HK-2 (cell line): ENCODE data around the gene COL18A1.
"Not testable (repeated sequence)": the region's sequence is repeated elsewhere in the genome, so short reads cannot be mapped to it uniquely, and the experiment has no call there.

Experiments
- DNase-seq: peaks from one replicate; pipeline ENCODE4 v3.0.0-alpha.2; 2018; ENCODE audit not compliant: unreplicated experiment

Gene COL18A1

DNA sequence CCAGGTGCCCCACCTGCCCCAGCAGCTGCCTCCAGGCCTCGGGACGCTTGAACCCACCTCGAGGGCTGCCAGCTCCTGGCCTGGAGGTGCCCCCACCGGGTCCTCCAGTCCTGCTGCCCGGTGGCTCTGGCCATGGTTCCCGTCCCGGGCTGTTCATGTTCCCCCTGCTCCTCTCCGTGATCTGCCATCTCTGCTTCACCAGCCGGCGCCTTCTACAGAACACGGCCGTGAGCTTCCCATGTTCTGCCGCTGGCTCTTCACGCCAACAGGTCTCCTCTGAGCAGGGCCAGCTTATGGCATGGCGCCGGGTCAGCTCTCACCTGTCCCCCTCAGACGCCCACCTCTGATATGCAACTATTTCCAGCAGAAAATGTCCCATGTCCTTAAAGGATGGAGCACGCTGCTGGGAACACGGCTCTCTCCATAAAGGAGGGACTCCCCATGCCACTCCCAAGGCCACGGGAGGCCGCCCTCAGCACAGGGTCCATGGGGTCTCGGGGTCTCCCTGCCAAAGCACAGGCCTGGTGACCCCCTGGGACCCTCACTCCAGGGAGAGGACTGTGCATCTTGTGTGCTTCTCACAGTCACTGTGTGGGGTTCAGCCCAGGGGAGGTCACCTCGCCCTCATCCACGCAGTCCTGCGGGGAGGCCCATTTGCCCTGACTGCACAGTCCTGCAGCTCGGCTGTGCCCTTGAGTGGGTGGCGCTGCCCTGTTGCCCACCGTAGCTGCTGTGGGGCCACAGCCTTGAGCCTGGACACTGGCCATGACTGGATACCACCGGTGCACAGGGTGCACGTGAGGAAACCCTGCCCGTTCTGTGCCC lies 36.7 kb downstream of the COL18A1 start:
- no peak for DNase-seq

DNA sequence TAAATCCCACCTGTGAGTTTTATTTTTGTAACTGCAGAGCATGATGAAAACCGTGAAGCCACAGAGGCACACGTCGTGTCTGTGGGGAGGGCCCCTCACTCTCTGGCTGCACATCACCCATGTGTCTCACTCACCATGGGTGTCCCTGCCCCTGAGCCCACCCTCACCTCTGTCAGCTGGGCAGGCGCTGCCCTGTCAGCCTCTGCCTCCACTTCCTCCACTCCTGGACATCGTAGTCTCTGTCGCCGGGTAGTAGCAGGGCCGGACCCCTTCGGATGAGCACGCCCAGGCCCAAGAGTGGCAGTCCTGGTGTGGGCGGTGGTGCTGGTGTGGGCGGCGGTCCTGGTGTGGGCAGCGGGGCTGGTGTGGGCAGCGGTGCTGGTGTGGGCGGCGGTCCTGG lies 37.3 kb downstream of the COL18A1 start:
- no peak for DNase-seq

DNA sequence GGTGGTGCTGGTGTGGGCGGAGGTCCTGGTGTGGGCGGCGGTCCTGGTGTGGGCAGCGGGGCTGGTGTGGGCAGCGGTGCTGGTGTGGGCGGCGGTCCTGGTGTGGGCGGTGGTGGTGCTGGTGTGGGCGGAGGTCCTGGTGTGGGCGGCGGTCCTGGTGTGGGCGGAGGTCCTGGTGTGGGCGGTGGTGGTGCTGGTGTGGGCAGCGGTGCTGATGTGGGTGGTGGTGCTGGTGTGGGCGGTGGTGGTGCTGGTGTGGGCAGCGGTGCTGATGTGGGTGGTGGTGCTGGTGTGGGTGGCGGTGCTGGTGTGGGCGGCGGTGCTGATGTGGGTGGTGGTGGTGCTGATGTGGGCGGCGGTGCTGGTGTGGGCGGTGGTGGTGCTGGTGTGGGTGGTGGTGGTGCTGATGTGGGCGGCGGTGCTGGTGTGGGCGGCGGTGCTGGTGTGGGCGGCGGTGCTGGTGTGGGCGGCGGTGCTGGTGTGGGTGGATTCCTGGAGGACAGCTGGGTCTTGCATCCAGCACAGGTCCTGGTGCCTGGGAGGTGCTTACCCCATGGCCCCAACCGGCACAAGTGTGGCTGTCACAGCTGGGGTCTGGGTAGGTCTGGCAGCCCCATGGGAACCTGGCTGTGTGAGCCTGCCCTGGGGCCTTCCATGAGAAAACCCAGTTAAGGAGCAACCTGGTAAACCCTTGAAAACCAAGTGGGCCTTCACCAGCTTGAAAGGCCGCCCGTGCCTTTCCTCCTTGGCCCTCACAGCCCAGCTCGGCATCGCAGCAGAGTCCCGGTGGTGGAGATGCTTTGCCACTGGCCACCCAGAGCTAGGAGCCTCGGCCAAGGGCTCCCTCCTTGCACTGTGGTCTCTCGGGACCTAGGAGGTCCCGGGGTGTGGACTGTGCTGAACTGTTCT lies 38.0 kb downstream of the COL18A1 start:
- DNase-seq, result not testable (repeated sequence)

DNA sequence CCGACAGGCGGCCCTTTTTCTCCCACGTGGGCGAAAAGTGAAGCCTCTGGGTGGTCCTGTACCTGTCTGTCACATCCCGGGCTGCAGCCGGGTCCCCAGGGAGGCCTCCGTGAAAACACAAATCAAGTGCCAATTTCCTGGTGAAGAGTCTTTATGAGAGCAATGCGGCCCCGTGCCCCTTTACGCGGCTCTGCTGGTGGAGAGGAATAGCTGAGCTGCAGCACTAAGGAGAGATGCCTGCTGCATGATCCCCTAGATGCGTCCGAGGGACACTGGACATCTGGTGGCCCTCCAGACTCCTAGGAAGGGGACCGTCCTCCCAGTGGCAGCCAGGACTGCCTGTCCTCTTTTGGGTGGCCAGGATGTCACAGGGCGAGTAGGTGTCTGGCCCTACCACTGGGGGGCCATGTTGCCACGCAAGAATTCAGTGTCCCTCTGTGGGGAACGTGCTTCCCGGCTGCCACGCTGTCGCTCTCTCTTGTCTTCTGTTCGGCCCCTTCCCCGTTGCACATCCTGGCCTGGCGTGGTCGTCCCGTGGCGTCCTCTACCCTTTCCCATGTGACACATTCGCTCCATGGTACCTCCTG lies 38.7 kb downstream of the COL18A1 start:
- DNase-seq, result no peak

DNA sequence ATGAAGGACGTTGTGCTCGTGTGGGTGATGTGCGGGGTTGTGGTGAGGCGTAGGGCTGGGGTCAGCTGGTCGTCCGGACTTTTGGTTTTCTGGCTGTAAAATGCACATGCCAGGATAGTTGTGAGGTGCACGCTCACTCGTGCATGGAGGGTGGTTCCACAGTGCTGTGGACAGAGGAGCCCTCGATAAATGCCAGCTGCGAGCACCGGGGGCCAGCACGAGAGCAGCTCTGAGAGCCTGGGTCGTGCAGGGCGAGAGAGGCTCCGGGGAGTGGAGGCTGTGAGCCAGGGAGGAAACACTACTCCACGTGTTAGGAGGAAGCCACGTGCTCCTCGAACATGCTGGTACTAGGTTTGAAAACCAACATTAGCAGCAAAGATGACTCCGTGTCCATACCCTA lies 39.4 kb downstream of the COL18A1 start:
- DNase-seq, result no peak

DNA sequence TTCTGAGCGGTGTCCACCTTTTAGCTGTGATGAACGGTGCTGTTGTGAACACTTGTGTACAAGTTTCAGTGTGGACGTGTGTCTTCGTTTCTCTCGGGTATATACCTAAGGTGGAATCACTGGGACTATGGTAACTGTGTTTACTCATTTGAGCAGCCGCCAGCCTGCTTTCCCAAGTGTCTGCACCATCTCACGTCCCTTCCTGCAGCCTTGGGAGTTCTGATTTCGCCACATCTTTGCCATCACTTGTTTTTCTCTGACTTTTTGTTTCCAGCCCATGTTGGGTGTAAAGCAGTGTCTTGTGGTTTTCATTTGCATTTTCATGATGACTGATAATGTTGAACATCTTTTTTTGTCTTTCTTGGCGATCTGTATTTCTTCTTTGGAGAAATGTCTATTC lies 40.4 kb downstream of the COL18A1 start:
- no peak for DNase-seq

DNA sequence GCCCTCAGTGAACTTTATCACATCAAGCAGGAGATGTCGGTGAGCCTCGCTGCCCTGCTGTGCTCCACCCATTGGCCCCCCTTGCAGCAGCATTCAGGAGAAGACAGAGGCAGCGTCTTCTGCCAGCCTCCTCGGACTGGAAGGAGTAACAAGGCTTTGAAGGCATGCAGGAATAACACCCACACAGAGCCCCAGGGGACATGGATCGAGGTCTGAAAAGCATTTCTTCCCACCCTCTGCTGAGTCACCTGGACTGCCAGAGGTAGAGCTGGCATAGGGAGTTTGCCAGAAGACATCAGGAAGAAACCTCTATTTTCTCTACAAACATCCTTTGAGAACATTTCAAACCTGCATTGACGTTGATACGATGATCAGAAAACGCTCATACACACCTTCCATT lies 42.9 kb downstream of the COL18A1 start:
- DNase-seq, result no peak

DNA sequence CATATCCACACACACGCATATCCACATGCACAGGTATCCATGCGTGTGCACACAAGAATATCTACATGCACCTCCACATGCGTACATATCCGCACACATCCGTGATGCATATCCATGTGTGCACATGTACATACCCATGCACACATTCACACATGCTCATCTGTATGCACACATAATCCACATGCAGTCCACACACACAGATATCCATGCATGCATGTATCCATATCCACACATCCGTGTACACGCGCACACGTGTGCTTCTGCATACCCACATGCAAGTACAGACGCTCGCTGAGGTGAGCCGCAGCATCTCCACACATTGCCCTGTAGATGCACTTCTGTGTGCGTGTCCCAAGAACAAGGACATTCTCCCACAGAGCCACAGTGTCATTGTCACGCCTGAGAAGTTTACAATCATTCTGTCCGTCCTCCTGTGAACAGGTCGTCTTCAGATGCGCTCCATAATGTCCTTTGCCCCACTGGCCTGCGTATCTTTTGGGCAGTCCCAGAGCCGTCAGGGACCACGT lies 43.4 kb downstream of the COL18A1 start:
- no peak for DNase-seq

DNA sequence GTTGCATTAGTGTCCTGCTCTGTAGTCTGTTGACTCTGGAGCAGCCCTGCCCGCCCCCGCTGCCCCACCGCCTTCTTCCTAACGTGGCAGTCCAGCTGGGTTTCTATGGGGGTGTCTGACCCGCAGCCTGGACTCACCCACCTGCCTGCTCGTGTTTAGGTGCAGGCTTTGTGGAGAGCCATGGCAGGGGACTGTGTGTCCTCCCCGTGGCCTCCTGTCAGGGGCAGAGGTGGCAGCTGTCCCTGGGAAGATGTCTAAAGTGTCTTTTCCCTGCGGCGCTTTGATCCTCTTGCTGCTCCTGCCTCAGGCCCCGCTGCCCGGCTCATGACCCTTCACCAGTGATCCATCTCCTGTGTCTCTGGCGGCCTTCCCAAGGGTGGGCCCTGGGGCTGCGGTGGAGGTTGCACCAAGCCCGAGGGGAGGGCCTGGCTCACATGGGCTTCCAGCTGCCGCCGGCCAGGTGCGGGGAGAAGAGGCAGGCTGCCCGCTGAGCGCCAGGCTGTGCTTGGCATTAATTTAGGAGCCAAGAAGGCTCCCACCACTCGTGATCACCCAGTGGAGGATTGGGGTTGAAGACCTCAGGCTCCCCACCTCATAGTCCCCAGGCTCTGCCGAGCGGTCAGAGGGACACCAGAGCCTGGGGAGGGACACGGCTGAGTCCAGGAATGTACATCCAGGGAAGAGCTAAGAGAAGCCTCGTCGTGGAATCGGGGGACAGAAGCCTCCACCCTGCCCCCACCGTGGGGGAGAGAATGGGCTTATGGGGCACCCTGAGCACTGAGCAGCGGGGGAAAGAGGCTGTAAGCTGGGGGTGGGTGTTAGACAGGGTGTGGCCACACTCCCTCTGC lies 44.1 kb downstream of the COL18A1 start:
- DNase-seq, result no peak

DNA sequence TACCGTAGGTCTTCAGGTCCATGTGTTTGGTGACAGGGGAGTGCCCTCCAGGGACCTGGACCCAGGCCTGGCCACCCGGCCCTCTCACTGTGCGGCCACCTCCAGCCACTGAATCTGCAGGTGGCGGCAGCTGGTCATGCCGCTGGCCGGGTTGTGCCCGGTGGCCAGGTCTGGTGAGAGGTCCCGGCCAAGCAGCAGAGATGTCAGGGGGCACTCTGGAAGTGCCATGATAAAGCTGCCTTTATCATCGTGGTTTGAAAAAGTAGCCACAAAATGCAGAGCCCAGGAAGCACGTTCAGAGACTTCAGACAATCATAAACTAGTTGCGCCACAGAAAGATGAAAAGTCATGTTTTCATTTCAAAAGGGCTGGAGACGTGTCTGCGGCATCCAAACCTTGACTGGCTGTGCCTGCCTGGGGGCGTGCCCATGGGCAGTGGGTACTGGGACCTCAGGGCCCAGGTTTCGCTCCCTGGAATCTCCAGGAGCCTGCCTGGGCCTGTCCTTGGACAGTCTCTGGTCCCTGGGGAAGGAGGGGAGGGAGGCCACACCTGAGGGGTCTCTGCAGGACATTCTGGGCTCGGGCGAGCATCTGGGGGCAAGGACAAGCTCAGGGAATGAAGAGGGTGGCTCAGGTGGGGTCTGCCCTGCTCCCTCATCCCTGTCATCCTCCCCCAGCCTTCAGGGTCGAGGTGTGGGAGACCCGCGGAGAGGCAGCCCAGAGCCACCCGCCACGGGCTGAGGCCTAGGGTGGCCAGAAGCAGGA lies 44.9 kb downstream of the COL18A1 start:
- DNase-seq, result no peak

DNA sequence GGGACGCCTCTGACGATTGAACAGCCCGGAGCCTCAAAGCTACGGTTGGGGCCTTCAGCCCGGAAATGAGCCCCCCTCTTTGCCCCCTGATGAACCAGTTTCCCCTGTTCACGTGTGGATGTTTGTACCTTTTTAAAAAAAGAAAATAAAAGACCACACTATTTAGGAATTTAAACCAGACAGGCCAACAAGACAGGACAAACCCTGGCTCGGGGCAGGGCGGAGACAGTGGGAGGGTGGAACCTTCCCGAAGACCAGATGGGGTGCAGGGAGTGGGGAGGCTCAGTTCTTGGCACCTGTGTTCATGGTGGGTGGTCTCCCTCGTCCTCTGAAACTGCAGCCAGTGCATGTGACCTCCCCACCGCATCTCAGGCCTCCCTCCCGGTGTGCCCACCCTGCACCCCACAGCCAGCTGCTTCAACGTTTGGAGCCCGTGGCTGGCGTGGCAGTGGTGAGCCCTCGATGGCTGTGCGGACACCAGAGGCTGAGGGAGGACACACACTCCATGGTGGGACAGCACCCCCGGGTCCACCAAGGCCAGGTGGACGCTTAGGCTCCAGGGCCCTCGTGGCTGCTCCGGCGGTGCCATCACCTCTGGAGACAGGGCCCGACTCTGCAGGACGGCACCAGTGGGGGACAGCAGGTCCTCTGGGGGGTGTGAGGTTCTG lies 45.6 kb downstream of the COL18A1 start:
- DNase-seq, result no peak

DNA sequence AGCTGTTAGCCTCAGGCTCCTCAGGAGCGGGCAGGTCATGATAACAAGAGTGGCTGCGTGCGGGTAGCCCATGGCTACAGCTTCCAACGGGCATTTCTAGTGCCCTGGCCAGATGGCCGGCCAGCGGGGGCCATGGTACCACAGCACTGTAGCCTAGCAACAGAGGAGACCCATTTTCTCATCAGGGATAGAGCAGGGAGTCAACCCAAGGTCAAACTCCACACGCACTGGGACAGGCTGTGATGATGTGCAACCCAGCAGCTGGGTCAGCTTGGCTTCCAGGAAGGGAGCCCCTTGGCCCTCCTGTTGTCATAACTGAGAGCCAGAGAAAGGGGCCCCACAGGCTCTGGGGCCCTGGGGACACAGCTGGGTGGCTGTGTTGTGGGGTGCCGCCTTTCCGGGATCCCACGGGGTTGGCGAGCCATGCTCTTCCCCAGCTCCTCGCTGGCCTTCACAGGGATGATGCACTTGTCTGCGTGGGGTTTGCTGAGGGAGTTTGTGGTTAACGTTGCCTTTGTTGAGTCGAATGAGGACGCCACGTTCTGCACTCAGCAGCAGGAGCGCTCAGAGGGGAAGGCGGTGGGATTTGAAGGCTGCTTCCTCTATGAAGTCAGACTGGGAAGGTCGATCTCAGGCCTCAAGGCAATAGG lies 46.3 kb downstream of the COL18A1 start:
- DNase-seq, result no peak

DNA sequence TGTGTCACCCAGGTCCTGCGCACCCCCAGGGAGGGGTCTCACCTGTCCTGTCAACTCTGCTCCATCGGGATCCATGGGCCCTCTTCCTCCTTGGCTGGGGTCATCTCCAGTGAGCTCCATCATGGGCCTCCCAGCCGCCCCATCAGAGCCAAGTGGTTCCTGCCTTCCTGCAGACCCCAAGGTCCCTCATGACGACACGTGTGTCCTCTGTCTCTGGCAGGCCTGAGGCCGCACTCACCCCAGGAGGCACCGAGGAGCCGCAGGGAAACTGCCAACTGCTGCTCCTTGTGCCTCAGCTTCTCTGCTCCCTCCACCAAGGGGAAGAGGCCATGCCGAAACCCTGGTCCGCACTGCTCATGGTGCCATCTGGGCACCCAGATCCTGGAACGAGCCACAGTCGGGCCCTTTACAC lies 46.8 kb downstream of the COL18A1 start:
- no peak for DNase-seq

DNA sequence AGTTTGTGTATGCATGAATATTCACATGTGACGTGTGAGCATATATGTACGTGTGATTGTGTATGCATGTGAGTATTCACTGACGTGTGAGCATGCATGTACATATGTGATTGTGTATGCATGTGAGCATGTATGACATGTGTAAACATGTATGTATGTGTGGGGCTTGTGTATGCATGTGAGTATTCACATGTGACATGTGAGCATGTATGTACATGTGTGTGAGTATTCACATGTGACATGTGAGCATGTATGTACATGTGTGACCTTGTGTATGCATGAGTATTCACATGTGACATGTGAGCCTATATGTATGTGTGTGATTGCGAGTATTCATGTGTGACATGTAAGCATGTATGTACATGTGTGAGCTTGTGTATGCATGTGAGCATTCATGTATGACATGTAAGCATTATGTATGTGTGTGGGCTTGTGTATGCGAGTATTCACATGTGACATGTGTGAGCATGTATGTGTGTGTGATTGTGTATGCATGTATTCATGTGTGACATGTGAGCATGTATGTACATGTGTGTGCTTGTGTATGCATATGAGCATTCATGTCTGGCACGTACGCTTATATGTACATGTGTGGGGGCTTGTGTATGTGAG lies 47.8 kb downstream of the COL18A1 start:
- DNase-seq, result no peak

DNA sequence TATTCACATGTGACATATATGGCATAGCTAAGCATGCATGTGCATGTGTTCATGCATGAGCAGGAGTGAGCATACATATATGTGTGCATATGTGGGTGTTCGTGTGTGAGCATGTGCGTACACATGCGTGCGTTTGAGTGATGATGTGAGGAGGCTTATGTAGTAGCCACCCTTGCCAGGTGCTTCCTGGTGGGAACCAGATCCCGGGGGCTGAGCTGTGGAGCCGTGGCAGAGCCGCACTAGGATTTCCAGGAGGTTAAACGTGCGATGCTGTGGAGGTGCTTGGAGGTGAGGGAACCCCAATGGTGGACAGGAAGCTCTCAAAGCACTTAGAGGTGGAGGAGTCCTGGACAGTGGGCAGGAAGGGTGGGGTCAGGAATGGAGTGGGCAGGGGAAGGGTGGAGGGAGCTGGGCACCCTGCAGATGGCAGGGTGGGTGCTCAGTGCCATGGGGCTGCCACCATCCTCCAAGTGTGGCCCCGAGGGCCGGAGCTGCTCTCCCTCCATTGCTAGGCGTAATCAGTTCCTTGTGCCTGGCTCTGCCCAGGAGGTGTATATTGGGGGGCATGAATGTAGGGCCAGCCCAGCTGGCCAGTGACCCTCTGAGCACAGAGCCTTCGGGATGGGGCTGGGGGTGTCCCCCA lies 48.5 kb downstream of the COL18A1 start:
- no peak for DNase-seq

DNA sequence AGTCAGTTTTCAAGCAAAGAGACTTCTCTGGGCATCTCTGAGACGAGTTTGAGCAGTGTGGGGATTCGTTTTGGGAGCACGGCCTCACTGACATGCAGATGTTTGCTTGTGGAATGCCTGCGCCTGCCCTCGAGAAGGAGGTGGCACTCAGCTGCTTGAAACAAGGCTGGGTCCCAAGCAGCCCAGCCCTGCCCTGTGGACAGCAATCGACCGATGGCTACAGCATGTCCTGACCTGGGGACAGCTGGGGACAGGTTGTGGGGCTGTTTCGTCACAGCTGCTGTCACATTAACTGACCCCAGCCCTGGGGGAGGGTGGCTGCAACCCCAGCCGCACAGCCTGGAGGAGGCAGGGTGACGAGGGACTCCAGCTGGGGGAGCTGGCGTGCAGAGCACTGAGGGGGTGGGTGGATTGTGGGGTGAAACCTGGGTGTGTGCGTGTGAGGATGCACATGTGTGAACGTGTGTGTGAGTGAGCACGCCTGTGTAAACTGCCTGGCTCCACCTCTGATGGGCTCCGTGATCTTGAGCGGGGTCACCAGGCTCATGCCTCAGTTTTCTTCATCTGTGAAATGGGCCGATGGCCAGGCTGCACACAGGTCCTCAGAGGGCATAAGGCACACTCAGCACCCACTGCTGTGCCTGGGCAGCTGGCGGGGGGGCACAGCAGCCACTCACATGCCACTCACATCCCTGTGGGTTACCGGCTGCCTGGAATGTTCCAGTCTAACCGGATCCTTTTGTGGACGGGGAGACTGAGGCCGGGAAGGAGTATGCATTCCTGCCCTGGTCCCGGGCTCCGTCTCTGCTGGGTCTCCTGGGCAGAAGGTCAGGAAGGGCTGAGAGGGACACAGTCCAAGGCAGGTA lies 49.3 kb downstream of the COL18A1 start:
- no peak for DNase-seq

DNA sequence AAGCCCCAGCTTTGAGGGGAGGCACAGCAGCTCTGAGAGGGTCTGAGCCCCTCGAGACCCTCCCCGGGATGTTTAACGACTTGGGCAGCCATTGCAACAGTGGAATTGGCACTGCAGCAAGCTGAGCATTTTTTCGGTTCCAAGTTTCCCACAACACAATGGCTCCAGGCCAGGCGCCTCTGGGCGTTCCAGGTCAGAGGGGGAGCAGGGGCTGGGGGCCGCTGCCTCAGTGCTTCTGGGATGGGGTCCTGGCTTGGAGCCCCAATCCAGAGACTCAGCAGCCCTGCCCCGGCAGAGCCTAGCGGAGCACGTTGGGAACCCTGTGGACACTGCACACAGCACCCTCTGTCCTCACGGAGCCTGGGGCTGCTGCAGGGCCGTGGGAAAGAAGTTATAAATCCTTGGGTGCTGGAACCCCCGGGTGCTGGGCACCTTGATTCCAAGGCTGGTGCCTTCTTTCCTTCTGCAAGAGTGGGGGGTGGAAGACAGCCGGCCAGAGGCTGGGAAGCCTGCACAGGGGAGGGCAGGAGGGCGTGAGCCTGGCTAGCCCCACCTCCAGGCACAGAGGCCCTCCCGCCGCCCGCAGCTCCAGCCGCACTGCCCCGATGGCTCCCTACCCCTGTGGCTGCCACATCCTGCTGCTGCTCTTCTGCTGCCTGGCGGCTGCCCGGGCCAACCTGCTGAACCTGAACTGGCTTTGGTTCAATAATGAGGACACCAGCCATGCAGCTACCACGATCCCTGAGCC lies 50.1 kb downstream of the COL18A1 start:
- DNase-seq, result peak; percentile 38
